ENCODE data around the gene EPGN. TPM values are rescaled to one million over a fixed set of nuclear protein-coding genes. Genes with fewer than 3 reads are reported as not detected.

Gene EPGN
- total RNA-seq, 1 experiment from 2014 or later = not detected

- DNase-seq (ENCODE audit: low spot score) = no peak
- no TSS peak for BruUV-seq (replicated peaks)
- no peak for TF ChIP-seq EZH2 (IDR thresholded peaks at IDR 0.05; ENCODE audit: borderline replicate concordance, low read depth, low read length, poor library complexity, severe bottlenecking)
- TF ChIP-seq CTCF (conservative IDR thresholded peaks at IDR 0.05; ENCODE audit: low read depth, low read length) = no peak
- intact Hi-C loops (cut with micrococcal nuclease; ENCODE audit: unreplicated experiment) = no loop called here
- Histone ChIP-seq H3K27me3 (replicated peaks; ENCODE audit: insufficient read depth, low read depth, low read length, poor library complexity) (no peaks in the 10 kb centered on the region), H3K4me1 (ENCODE audit: insufficient read depth, low read length, poor library complexity, severe bottlenecking) (no peaks in the 10 kb centered on the region), H3K27ac (ENCODE audit: low read depth, low read length, poor library complexity, severe bottlenecking) (no peak overlapping the region), H3K36me3 (ENCODE audit: insufficient read depth, low read length, poor library complexity, severe bottlenecking) (no peaks in the 10 kb centered on the region), H3K4me3 (ENCODE audit: low read depth, low read length, poor library complexity, severe bottlenecking) (no peak overlapping the region), H3K9me3 (ENCODE audit: low read depth, low read length, poor library complexity, severe bottlenecking) (no peaks in the 10 kb centered on the region)
- CTCF ChIA-PET = no interaction called here
- POLR2A ChIA-PET (ENCODE audit: low non-redundant PET) = no interaction called here
These were observed 24.2 kb upstream of the EPGN start for GRCh38 chr4:74284053-74284452.

GRCh38 chr4:74287164-74287563 is 21.1 kb upstream of the EPGN start:
- ChIA-PET POLR2A (ENCODE audit: low non-redundant PET) (no interaction called here), CTCF (no interaction called here)
- Histone ChIP-seq H3K4me3 (ENCODE audit: low read depth, low read length, poor library complexity, severe bottlenecking) (no peak overlapping the region), H3K36me3 (ENCODE audit: insufficient read depth, low read length, poor library complexity, severe bottlenecking) (no peaks in the 10 kb centered on the region), H3K27me3 (replicated peaks; ENCODE audit: insufficient read depth, low read depth, low read length, poor library complexity) (no peaks in the 10 kb centered on the region), H3K4me1 (ENCODE audit: insufficient read depth, low read length, poor library complexity, severe bottlenecking) (no peaks in the 10 kb centered on the region), H3K9me3 (ENCODE audit: low read depth, low read length, poor library complexity, severe bottlenecking) (no peaks in the 10 kb centered on the region), H3K27ac (ENCODE audit: low read depth, low read length, poor library complexity, severe bottlenecking) (no peak overlapping the region)
- intact Hi-C loops (cut with micrococcal nuclease; ENCODE audit: unreplicated experiment) = no loop called here
- BruUV-seq (replicated peaks) = no TSS peak
- TF ChIP-seq EZH2 (IDR thresholded peaks at IDR 0.05; ENCODE audit: borderline replicate concordance, low read depth, low read length, poor library complexity, severe bottlenecking) (no peak), CTCF (conservative IDR thresholded peaks at IDR 0.05; ENCODE audit: low read depth, low read length) (no peak)
- no peak for DNase-seq (ENCODE audit: low spot score)

- ChIA-PET POLR2A (ENCODE audit: low non-redundant PET) (no interaction called here), CTCF (no interaction called here)
- H3K36me3 ChIP-seq (ENCODE audit: insufficient read depth, low read length, poor library complexity, severe bottlenecking) = no peaks in the 10 kb centered on the region
- no peaks in the 10 kb centered on the region for H3K4me1 ChIP-seq (ENCODE audit: insufficient read depth, low read length, poor library complexity, severe bottlenecking)
- H3K27ac ChIP-seq (ENCODE audit: low read depth, low read length, poor library complexity, severe bottlenecking) = no peak overlapping the region
- H3K27me3 ChIP-seq (replicated peaks; ENCODE audit: insufficient read depth, low read depth, low read length, poor library complexity) = no peaks in the 10 kb centered on the region
- intact Hi-C loops (cut with micrococcal nuclease; ENCODE audit: unreplicated experiment) = no loop called here
- no peak for DNase-seq (ENCODE audit: low spot score)
- no peaks in the 10 kb centered on the region for H3K9me3 ChIP-seq (ENCODE audit: low read depth, low read length, poor library complexity, severe bottlenecking)
- BruUV-seq (replicated peaks) = no TSS peak
- no peak overlapping the region for H3K4me3 ChIP-seq (ENCODE audit: low read depth, low read length, poor library complexity, severe bottlenecking)
- no peak for TF ChIP-seq EZH2 (IDR thresholded peaks at IDR 0.05; ENCODE audit: borderline replicate concordance, low read depth, low read length, poor library complexity, severe bottlenecking)
- no peak for TF ChIP-seq CTCF (conservative IDR thresholded peaks at IDR 0.05; ENCODE audit: low read depth, low read length)
These were observed 20.5 kb upstream of the EPGN start for GRCh38 chr4:74287791-74288190.
